HuH-7 (cell line): ENCODE data around the gene ANKIB1.
"Not testable (repeated sequence)": the region's sequence is repeated elsewhere in the genome, so short reads cannot be mapped to it uniquely, and the experiment has no call there.

Experiments
- DNase-seq: peaks from one replicate; pipeline ENCODE4 v3.0.0; 2011; ENCODE audit warnings: low spot score

ANKIB1 gene

GRCh38 chr7:92325858-92326257, 80.1 kb downstream of the ANKIB1 start:
- no peak for DNase-seq

GRCh38 chr7:92330835-92331438, 85.2 kb downstream of the ANKIB1 start:
- DNase-seq, result no peak

DNA sequence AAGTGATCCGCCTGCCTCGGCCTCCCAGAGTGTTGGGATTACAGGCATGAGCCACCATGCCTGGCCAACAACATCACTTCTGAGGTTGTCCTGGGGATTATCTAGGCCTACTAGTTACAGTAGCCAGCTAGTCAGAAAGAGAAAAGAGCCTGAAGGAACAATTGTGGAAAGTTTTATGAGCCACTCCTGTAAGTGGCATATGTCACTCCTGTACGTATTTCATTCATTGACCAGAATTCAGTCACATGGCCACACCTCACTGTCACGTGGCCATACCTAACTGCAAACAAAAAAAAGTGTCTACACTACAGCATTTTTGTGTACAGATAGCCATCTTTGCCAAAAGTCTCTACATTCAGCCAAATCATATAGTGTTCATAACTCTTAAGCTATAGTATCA, 85.7 kb downstream of the ANKIB1 start:
- no peak for DNase-seq

DNA sequence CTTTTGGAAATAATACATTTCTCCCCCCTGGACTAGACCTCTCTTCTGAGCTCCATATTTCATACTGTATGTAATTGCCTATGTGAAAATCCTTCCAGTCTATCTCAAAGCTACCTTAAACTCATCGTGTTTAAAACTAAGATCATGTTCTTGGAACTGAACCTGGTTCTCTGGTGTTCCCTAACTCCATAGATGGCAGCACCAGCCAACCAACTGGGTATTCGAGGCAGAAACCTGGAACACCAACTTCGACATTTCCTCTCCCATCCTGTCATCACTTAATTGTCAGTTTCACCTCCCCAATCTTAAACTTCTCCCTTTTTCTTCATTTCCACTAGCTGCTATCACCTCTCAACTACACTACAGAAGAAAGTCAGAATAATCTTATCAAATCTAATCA, 87.0 kb downstream of the ANKIB1 start:
- no peak for DNase-seq

- no peak for DNase-seq
Observed at GRCh38 chr7:92333866-92334265, 88.1 kb downstream of the ANKIB1 start.

GRCh38 chr7:92335574-92335973, 89.8 kb downstream of the ANKIB1 start:
- no peak for DNase-seq

DNA sequence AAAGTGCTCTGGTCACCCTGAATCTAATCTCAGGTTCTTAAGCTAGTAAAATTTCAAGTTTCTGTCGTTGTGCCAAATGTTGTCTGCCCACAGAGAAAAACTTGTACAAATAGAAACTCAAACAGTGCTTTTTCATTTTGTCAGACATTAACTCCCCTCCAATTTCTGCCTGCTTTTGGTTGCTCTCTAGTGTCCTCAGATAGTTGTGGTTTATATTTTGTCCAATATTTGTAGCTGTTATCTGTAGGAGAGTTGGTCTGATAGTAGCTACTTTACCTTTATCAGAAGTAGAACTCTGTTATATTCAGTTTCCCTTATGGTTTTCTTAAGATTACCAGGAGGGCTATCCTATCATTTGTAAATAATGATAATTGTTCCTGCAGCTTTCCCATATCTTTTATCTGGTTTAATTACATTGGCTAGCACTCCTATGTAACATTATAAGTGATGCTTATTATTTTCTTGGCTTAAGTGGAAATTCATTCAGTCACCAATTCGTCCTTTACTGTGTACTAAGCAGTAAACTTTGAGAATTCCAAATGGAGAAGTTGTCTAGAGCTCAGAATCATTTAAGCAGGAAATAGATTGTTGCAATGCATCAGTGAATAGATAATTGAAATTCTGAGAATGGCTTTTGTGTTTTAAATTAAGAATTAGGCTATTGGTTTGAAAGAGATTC, 91.0 kb downstream of the ANKIB1 start:
- no peak for DNase-seq

DNA sequence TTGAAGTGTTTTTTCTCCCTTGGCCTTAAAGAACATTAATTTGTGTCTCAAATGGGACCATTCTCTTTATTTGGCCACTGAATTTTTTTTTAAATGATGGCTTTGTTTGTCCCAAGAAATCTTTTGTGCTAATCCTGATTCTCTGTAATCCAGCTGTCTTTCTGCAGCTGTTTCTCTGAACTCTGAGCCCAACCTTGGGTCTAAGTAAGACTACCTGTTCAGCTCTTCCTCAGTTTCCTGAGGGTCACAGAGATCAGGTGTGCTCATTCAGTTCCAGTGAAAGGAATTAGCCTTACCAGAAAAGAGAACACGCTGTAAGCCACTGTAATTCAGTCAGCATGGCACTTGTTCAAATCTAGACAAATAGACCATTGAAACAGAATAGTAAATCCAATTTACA, 94.2 kb downstream of the ANKIB1 start:
- DNase-seq, result no peak

DNA sequence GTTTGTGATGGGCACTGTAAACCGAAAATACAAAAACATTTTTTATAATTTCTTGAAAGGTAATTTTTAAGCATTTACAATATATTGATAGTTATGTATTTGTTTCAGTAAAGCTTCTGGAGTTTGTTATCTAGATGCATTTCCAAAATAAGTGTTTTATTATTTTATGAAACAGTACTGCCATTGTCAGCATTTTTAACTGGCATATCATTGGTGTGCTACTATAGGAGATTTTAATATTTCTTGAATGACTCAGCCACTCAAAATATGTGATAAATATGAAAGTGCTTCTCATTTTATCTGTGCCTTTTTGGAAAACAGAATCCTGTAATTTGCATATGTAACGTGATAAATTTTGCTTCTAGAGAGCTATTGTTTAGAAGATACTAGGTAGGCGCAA, 97.9 kb downstream of the ANKIB1 start:
- DNase-seq, result no peak

DNA sequence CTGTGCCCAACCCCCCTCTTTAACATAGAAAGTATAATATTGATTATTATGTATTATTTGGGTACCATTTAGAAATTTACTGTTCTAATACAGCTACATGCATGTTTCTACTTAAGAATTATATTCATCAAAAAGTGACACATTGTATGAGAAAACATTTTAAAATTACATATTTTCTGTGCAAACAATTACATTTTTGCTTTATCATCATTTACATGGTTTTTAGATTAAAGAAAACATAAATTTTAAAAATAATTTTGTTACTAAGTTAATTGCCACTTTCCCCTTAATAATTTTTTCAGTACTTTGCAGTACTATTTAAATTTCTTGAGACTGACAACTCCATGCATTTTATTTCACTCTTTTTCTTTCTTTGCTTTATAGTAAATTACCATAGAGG, 106.2 kb downstream of the ANKIB1 start:
- DNase-seq, result no peak

- DNase-seq, result no peak
Observed at GRCh38 chr7:92354214-92354613, 108.4 kb downstream of the ANKIB1 start.

GRCh38 chr7:92356406-92356805, 110.6 kb downstream of the ANKIB1 start:
- DNase-seq, result no peak

DNA sequence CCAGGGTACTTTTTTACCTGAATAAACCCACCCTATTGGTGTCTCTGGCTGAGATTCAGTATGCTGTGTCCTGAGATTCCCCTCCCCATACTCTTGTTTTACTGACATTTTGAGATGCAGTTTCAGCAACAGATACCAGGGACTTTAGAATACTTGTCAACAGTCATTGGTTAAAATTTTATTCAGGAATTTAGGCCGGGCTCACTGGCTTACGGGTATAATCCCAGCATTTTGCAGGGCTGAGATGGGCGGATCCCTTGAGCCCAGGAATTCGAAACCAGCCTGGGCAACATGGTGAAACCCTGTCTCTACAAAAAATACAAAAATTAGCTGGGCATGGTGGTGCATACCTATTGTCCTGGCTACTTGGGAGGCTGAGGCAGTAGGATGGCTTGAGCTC, 111.5 kb downstream of the ANKIB1 start:
- no peak for DNase-seq

- not testable (repeated sequence) for DNase-seq
Observed at GRCh38 chr7:92359179-92359578, 113.4 kb downstream of the ANKIB1 start.

- no peak for DNase-seq
Observed at GRCh38 chr7:92359801-92360200, 114.0 kb downstream of the ANKIB1 start.

GRCh38 chr7:92360387-92360786, 114.6 kb downstream of the ANKIB1 start:
- DNase-seq, result no peak

GRCh38 chr7:92362131-92362530, 116.4 kb downstream of the ANKIB1 start:
- no peak for DNase-seq

DNA sequence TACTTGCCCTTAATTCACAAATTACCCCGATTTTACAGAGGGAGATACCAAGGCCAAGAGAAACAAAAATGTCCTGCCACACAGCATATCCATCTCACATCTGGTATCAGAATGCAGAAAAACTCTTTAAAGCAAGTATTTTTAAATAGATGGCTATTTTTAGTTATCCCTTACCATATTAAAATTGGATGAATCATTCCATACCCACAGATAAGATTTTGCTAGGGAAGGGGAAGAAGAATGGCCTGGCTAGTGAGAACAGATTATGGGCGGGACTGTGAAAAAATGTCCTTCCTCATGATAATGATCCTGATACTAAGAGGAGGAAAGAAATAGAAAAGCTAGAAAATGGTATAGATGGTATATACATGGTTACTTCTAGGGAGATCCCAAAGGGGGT, 121.0 kb downstream of the ANKIB1 start:
- DNase-seq, result no peak

DNA sequence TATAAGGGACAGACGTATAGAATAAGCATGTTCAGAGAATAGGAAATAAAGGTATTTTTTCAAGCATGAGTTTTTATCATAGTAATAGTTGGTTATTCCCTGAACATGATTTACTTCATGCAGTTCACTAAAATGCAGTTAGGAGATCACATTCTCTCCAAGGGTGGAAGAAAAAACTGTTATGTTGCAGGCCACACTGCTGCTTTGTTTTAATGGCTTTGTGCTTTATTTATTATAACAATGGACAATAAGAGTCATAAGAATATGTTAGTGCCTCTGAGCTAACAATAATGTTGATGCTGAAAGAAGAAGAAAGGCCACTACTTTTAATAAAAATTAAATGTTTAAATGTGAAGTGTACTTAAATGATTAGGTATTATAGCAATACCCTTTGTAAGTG, 123.0 kb downstream of the ANKIB1 start:
- no peak for DNase-seq

- no peak for DNase-seq
Observed at GRCh38 chr7:92375013-92375412, 129.2 kb downstream of the ANKIB1 start.

DNA sequence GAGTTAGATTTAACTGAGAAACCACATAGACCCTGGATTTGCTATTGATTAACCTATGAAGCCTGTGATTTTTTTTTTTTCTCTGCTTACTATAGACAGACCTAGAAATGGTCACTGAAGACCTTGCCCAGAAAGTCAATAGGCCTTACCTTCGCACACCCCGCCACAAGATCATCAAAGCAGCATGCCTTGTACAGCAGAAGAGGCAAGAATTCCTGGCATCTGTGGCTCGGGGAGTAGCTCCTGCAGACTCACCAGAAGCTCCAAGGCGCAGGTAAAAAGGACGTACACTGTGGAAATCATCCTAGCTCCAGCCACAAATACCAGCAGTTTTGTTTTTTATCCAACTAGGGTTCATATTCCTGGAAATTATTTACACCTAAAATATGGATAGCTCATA, 145.3 kb downstream of the ANKIB1 start:
- DNase-seq, result no peak

GRCh38 chr7:92397542-92397941, 151.8 kb downstream of the ANKIB1 start:
- no peak for DNase-seq

- peak; percentile 18 for DNase-seq
Observed at GRCh38 chr7:92400013-92400412, 154.2 kb downstream of the ANKIB1 start.
